HFFc6 (cell line): ENCODE measurements around the gene CHRNA4. TPM values are rescaled to one million over a fixed set of nuclear protein-coding genes. Genes with fewer than 3 reads are reported as not detected.

Experiments
- DNase-seq: peaks from one replicate; pipeline ENCODE4 v3.0.0-alpha.2; 2018
- H3K27ac Mint-ChIP-seq: 2 replicates; pipeline ENCODE4 v1.8.0; 2020; ENCODE audit warnings: mild to moderate bottlenecking, mixed read lengths
- H3K27me3 Mint-ChIP-seq: 2 replicates; pipeline ENCODE4 v1.8.0; 2021; ENCODE audit warnings: mild to moderate bottlenecking, moderate library complexity, mixed read lengths; ENCODE audit not compliant: insufficient read depth
- H3K36me3 Mint-ChIP-seq: 2 replicates; pipeline ENCODE4 v1.8.0; 2021; ENCODE audit warnings: low read depth, mixed read lengths
- H3K4me1 Mint-ChIP-seq: 2 replicates; pipeline ENCODE4 v1.8.0; 2020; ENCODE audit warnings: low read depth, mixed read lengths
- H3K4me3 Mint-ChIP-seq: 2 replicates; pipeline ENCODE4 v1.8.0; 2020; ENCODE audit warnings: mild to moderate bottlenecking, moderate library complexity, mixed read lengths
- H3K9me3 Mint-ChIP-seq: 2 replicates; pipeline ENCODE4 v1.8.0; 2020; ENCODE audit warnings: mild to moderate bottlenecking, mixed read lengths
- CTCF ChIP-seq: fragments of 200-600 bp; sonication (generic); IDR thresholded peaks from 2 replicates; pipeline ENCODE4 v1.5.0; 2021; ENCODE audit warnings: antibody characterized with exemption, mild to moderate bottlenecking
- total RNA-seq, 6 experiments: library from RNA; stranded (reverse); fragmentation: NEBNext Ultra II Directional; extraction: Animal tissue kit (Norgen Biotek cat#: 25700); gene quantifications; 2 replicates in 1 of 6; 3 replicates in 5 of 6; pipeline ENCODE4 v1.2.3, GENCODE V29; 2021

CHRNA4 gene
- total RNA-seq, 6 experiments from 2014 or later = not detected

DNA sequence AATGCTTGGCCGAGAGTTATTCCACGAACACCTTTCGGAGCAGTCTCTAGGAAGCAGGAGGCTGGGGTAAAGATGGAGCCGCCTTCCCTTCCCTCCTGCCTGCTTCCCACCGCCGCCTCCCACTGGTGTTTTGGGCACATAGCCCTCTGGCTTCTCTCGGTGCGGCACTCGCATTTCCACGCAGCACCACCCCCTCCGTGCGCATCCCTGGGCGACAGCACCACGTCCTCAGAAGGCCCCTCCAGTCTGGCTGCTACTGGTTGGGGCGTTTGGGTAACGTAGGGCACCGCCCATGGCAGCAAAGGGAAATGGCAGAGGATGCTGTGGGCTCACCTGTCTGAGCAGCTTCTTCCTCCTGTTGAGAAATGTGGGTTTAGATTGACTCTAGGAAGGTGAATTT lies 65.7 kb downstream of the CHRNA4 start:
- TF ChIP-seq CTCF = no peak
- DNase-seq = no peak
- H3K4me3 Mint-ChIP-seq = no peak overlapping the region
- no peaks in the 10 kb centered on the region for H3K9me3 Mint-ChIP-seq
- H3K27ac Mint-ChIP-seq = no peak overlapping the region
- H3K27me3 Mint-ChIP-seq = peaks cover 30% of the 10 kb centered on the region
- no peaks in the 10 kb centered on the region for H3K36me3 Mint-ChIP-seq
- H3K4me1 Mint-ChIP-seq = no peaks in the 10 kb centered on the region

GRCh38 chr20:63295018-63295417 lies 66.1 kb downstream of the CHRNA4 start:
- Mint-ChIP-seq H3K36me3 (no peaks in the 10 kb centered on the region), H3K9me3 (no peaks in the 10 kb centered on the region), H3K4me3 (no peak overlapping the region), H3K4me1 (no peaks in the 10 kb centered on the region), H3K27me3 (peaks cover 30% of the 10 kb centered on the region), H3K27ac (no peak overlapping the region)
- no peak for DNase-seq
- TF ChIP-seq CTCF = no peak

DNA sequence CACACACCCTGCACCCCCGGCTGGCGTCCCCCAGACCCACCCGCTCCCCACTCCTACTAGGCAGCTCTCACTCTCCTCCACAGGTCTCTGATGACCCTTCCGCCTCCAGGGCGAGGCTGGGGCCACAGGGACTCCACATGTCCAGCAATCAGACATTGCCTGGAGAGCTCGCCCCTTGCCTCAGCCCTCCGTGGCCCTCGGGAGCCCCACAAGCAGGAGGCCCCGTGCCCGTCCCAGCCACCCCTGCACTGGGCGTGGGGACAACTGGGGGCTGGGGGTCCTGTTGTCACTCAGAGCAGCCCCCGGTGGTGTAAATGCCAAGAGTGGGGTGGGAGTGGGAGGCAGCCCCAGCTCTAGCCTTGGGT lies 66.6 kb downstream of the CHRNA4 start:
- DNase-seq = no peak
- Mint-ChIP-seq H3K36me3 (no peaks in the 10 kb centered on the region), H3K4me1 (no peaks in the 10 kb centered on the region), H3K27ac (no peak overlapping the region), H3K27me3 (peaks cover 30% of the 10 kb centered on the region), H3K4me3 (no peak overlapping the region), H3K9me3 (no peaks in the 10 kb centered on the region)
- no peak for TF ChIP-seq CTCF

DNA sequence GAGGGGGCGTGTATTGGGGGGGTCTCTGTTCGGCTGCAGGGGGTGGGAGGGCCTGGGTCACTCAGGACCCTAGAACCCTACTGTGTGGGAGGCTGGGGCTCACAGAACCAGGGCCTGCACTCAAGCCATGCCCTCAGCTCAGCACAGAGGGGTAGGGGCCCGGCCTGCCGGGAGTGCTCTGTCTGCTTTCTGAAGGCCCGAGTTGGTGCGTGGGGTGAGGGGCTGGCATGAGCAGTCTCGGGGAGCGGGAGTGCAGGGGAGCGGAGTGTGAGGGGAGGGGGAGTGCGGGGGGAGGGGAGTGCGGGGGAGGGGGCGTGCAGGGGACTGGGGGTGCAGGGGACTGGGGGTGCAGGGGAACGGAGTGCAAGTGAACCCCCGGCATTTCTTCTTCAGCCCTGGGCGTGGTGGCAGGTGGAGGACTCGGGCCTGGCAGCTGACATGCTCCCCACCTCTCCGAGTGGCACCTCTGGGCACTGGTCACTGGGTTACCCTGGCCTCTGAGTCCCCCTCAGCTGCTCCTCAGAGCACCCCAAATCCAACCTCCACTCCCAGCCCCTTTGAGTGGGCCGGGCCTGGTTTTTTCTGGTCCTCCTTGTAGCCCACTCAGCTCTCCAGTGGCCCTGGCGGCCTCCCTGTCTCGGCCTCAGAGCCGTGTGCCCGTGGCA lies 67.1 kb downstream of the CHRNA4 start:
- Mint-ChIP-seq H3K9me3 (no peaks in the 10 kb centered on the region), H3K27me3 (peaks cover 28% of the 10 kb centered on the region), H3K27ac (no peak overlapping the region), H3K4me1 (no peaks in the 10 kb centered on the region), H3K36me3 (no peaks in the 10 kb centered on the region), H3K4me3 (no peak overlapping the region)
- DNase-seq = no peak
- TF ChIP-seq CTCF = no peak

DNA sequence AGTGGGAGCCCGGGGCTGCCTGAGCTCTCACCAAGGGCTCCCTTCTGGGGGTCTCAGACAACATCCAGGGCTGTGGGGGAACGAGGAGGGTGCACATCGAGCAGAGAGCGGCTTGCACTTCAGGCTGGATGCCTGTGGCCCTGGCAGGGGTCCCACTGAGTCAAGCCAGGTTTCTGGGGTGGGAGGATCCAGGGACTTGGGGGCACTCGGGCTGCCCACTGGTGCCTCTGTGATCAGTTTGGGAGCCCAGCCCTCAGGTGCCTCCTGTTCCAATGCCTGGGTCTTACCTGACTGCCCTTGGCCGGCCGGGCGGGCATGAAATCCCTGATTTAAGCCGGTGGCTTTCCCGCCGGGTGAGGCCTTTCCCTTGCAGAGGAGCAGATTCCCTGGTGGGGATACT lies 67.7 kb downstream of the CHRNA4 start:
- Mint-ChIP-seq H3K27me3 (peaks cover 30% of the 10 kb centered on the region), H3K4me3 (no peak overlapping the region), H3K9me3 (no peaks in the 10 kb centered on the region), H3K4me1 (no peaks in the 10 kb centered on the region), H3K27ac (no peak overlapping the region), H3K36me3 (no peaks in the 10 kb centered on the region)
- TF ChIP-seq CTCF = no peak
- DNase-seq = no peak

Other genes with a start within 250 kb of the CHRNA4 start
- gene YTHDF1, start 145.2 kb downstream of the CHRNA4 start, total RNA-seq = 10 to 100 TPM; 35.4 to 40.0 (median 37.2) TPM
- not detected for gene BIRC7, start 125.4 kb downstream of the CHRNA4 start, total RNA-seq
- not detected for gene NKAIN4, start 106.9 kb downstream of the CHRNA4 start, total RNA-seq
- gene ARFGAP1, start 88.5 kb downstream of the CHRNA4 start, total RNA-seq = 100 to 1,000 TPM; 106 to 123 (median 112) TPM
- under 1 TPM in 1 of 6 experiments, not detected in 5; 0.02 TPM for gene COL20A1, start 68.2 kb downstream of the CHRNA4 start, total RNA-seq
- gene KCNQ2, start 111.3 kb upstream of the CHRNA4 start, total RNA-seq = not detected
- 1 to 10 TPM; 1.1 to 7.2 (median 1.7) TPM for gene EEF1A2, start 137.7 kb upstream of the CHRNA4 start, total RNA-seq
- 100 to 1,000 TPM; 388 to 518 (median 443) TPM for gene PPDPF, start 159.4 kb upstream of the CHRNA4 start, total RNA-seq
- under 1 TPM in 2 of 6 experiments, not detected in 4; 0.07 TPM for gene PTK6, start 176.0 kb upstream of the CHRNA4 start, total RNA-seq
- not detected for gene SRMS, start 186.4 kb upstream of the CHRNA4 start, total RNA-seq
- gene FNDC11, start 192.8 kb upstream of the CHRNA4 start, total RNA-seq = not detected
- 10 to 100 TPM; 14.7 to 20.4 (median 16.5) TPM for gene HELZ2, start 212.9 kb upstream of the CHRNA4 start, total RNA-seq